HepG2 (cell line): ENCODE measurements around the gene ZMYND8. TPM values are rescaled to one million over a fixed set of nuclear protein-coding genes. Genes with fewer than 3 reads are reported as not detected.

Source experiments
- ATAC-seq: fragments of 200-7000 bp; cut with Tn5 transposase; 3 replicates; pipeline ENCODE4 v1.9.1; 2020; ENCODE audit warnings: mild to moderate bottlenecking, moderate library complexity
- BruUV-seq: library from RNA; stranded (reverse); fragments of 400-500 nt; replicated peaks from 2 replicates; lab custom pipeline; 2021; lab: Mats Ljungman, UMichigan
- CTCF ChIA-PET: fragments of 300-600 bp; formaldehyde crosslinking; extraction: SDS; loops from one replicate; lab custom pipeline; 2021; ENCODE audit warnings: low total read pairs, inconsistent platforms, low intra/inter-chr PET ratio; lab: Yijun Ruan, JAX
- POLR2A ChIA-PET: fragments of 350-600 bp; sonication (Branson Sonifier 250); formaldehyde crosslinking; loops from one replicate; lab custom pipeline; 2020; ENCODE audit warnings: antibody characterized with exemption, inconsistent platforms; lab: Yijun Ruan, JAX
- DNase-seq: peaks from one replicate; pipeline ENCODE4 v3.0.0-alpha.2; 2015; ENCODE audit warnings: low spot score
- FAIRE-seq: peaks from 3 replicates; lab custom pipeline; 2011; peaks lifted over from hg19 to GRCh38; lab: Jason Lieb, UNC
- H2AFZ ChIP-seq: one replicate; pipeline ENCODE4 v1.6.1; 2011; ENCODE audit warnings: low read length, inconsistent platforms
- H3K27ac ChIP-seq: fragments of 300-600 bp; 3 replicates; pipeline ENCODE4 v1.8.0; 2011; ENCODE audit warnings: mixed run types, mild to moderate bottlenecking, mixed read lengths, low read length, inconsistent platforms; ENCODE audit not compliant: insufficient read depth; ENCODE audit errors: extremely low read length
- H3K27me3 ChIP-seq, 2 experiments: fragments of 200-600 bp in 1 of 2; 2 replicates in 1 of 2; 3 replicates in 1 of 2; pipeline versions ENCODE4 v1.6.0 to v1.8.0; 2011; ENCODE audit warnings: low read length in 2 of 2, mild to moderate bottlenecking in 2 of 2, moderate library complexity in 2 of 2, inconsistent platforms in 1 of 2; ENCODE audit not compliant: insufficient read depth in 2 of 2, control insufficient read depth in 1 of 2
- H3K36me3 ChIP-seq, 2 experiments: fragments of 200-600 bp in 1 of 2; replicated peaks in 1 of 2; 2 replicates in 1 of 2; 3 replicates in 1 of 2; pipeline versions ENCODE4 v1.5.1 to v1.8.0; 2011; ENCODE audit warnings: low read length in 2 of 2, inconsistent platforms in 1 of 2; ENCODE audit not compliant: insufficient read depth in 2 of 2, control insufficient read depth in 1 of 2
- H3K4me1 ChIP-seq: 2 replicates; pipeline ENCODE4 v1.5.1; 2012; ENCODE audit warnings: low read length, inconsistent platforms; ENCODE audit not compliant: insufficient read depth
- H3K4me2 ChIP-seq: 2 replicates; pipeline ENCODE4 v1.6.0; 2011; ENCODE audit warnings: low read depth, low read length, inconsistent platforms
- H3K4me3 ChIP-seq, 3 experiments: fragments of 200-600 bp in 1 of 3; sonication (generic), shearing (Covaris generic) in 1 of 3; replicated peaks in 1 of 3; 2 replicates each; pipeline ENCODE4 v1.5.1; 2011 to 2016; ENCODE audit warnings: low read length in 3 of 3, inconsistent platforms in 2 of 3, low read depth in 2 of 3, mild to moderate bottlenecking in 2 of 3, control low read depth in 1 of 3, mixed read lengths in 1 of 3; ENCODE audit not compliant: insufficient read depth in 1 of 3
- H3K79me2 ChIP-seq: one replicate; pipeline ENCODE4 v1.6.1; 2011; ENCODE audit warnings: low read length, inconsistent platforms; ENCODE audit not compliant: insufficient read depth
- H3K9ac ChIP-seq: 2 replicates; pipeline ENCODE4 v1.6.0; 2011; ENCODE audit warnings: mild to moderate bottlenecking, low read depth, low read length, inconsistent platforms; ENCODE audit not compliant: insufficient read depth
- H3K9me3 ChIP-seq: 2 replicates; pipeline ENCODE4 v1.5.1; 2012; ENCODE audit warnings: mild to moderate bottlenecking, low read length
- H4K20me1 ChIP-seq: 2 replicates; pipeline ENCODE4 v1.6.0; 2011; ENCODE audit warnings: inconsistent platforms, mild to moderate bottlenecking, low read length, moderate library complexity; ENCODE audit not compliant: insufficient read depth
- CBFB ChIP-seq: sonication (generic); formaldehyde crosslinking; IDR thresholded peaks from 2 replicates; pipeline ENCODE4 v1.4.0; 2020; ENCODE audit warnings: missing genetic modification reagents
- KLF16 ChIP-seq, 2 experiments: sonication (generic) in 1 of 2; formaldehyde crosslinking in 1 of 2; IDR thresholded peaks; 2 replicates each; pipeline versions ENCODE4 v1.6.1 to v1.8.0; 2016 to 2023; ENCODE audit warnings: missing genetic modification reagents in 2 of 2, missing compliant biosample characterization in 1 of 2
- MEF2D ChIP-seq: sonication (generic); formaldehyde crosslinking; IDR thresholded peaks from 2 replicates; pipeline ENCODE4 v1.5.1; 2020; ENCODE audit warnings: mild to moderate bottlenecking, missing genetic modification reagents
- TCF12 ChIP-seq, 2 experiments: fragments of 450-650 bp in 1 of 2; sonication (generic) in 1 of 2; formaldehyde crosslinking in 1 of 2; IDR thresholded peaks; 2 replicates each; pipeline versions ENCODE4 v1.6.1 to v1.8.0; 2017 to 2022; ENCODE audit warnings: antibody characterized with exemption in 1 of 2, mild to moderate bottlenecking in 1 of 2, missing genetic modification reagents in 1 of 2, moderate library complexity in 1 of 2
- ZNF431 ChIP-seq: sonication (generic); formaldehyde crosslinking; IDR thresholded peaks from 2 replicates; pipeline ENCODE4 v1.9.0; 2022; ENCODE audit warnings: missing genetic modification reagents, low read depth, mild to moderate bottlenecking, borderline replicate concordance
- ZNF510 ChIP-seq: sonication (generic); formaldehyde crosslinking; IDR thresholded peaks from 2 replicates; pipeline ENCODE4 v1.4.0; 2020; ENCODE audit warnings: low read depth, mild to moderate bottlenecking, missing genetic modification reagents
- WGBS: methylation state at CpG from one replicate; pipeline ENCODE4 v1.1.6; 2017; ENCODE audit warnings: low lambda C conversion rate; 5-methylcytosine and 5-hydroxymethylcytosine counted together
- in situ Hi-C: cut with HindIII; loops from 2 replicates; pipeline ENCODE4 v1.10.0; 2017; ENCODE audit warnings: low pct_unique_long_range_greater_than_20kb; ENCODE audit not compliant: extremely low pct_ligation_motif_present
- intact Hi-C: fragments of 100-400 bp; cut with micrococcal nuclease; formaldehyde crosslinking; loops from one replicate; pipeline ENCODE4 v1.10.0; 2022; ENCODE audit not compliant: unreplicated experiment
- polyA plus RNA-seq, 8 experiments: library from polyadenylated mRNA; depleted of rRNA in 3 of 8; stranded (reverse) in 7 of 8; unstranded in 1 of 8; fragments of >200 nt; fragmentation: Illumina TruSeq in 4 of 8; extraction: Trizol in 4 of 8; gene quantifications; 2 replicates each; pipeline versions ENCODE4 v1.2.1 to v1.2.3, GENCODE V29; 2011 to 2016; ENCODE audit warnings: low read depth in 4 of 8, missing spikeins in 1 of 8, mixed read lengths in 1 of 8; ENCODE audit not compliant: insufficient read depth in 1 of 8
- total RNA-seq, 5 experiments: library from RNA; depleted of rRNA; stranded (reverse); fragments of >200 nt; fragmentation: Illumina TruSeq; extraction: Trizol; gene quantifications; 2 replicates each; pipeline ENCODE4 v1.2.3, GENCODE V29; 2016; ENCODE audit warnings: low read depth in 1 of 5
- TF ChIP-seq, protein P1 (sequence below): sonication (generic); formaldehyde crosslinking; IDR thresholded peaks from 2 replicates; pipeline ENCODE4 v1.4.0; 2020; ENCODE audit warnings: missing genetic modification reagents, mild to moderate bottlenecking, borderline replicate concordance
- TF ChIP-seq, protein P2 (sequence below): sonication (generic); formaldehyde crosslinking; IDR thresholded peaks from 2 replicates; pipeline ENCODE4 v1.9.0; 2022; ENCODE audit warnings: missing genetic modification reagents, mild to moderate bottlenecking, borderline replicate concordance
- TF ChIP-seq, protein P3 (sequence below): sonication (generic); formaldehyde crosslinking; IDR thresholded peaks from 2 replicates; pipeline ENCODE4 v1.5.1; 2020; ENCODE audit warnings: mild to moderate bottlenecking, missing genetic modification reagents, moderate library complexity
- TF ChIP-seq, protein P4 (sequence below): sonication (generic); formaldehyde crosslinking; IDR thresholded peaks from 2 replicates; pipeline ENCODE4 v1.5.1; 2020; ENCODE audit warnings: missing genetic modification reagents, mild to moderate bottlenecking, borderline replicate concordance
- TF ChIP-seq, protein P5 (sequence below): sonication (generic); formaldehyde crosslinking; IDR thresholded peaks from 2 replicates; pipeline ENCODE4; 2020; ENCODE audit warnings: missing genetic modification reagents, mild to moderate bottlenecking, borderline replicate concordance

The ZMYND8 gene
- total and polyA plus RNA-seq, 2 of the 13 experiments (the other 11 are each of a cell fraction or from before 2014, with no cell fraction given): 53.9 to 84.7 TPM

DNA sequence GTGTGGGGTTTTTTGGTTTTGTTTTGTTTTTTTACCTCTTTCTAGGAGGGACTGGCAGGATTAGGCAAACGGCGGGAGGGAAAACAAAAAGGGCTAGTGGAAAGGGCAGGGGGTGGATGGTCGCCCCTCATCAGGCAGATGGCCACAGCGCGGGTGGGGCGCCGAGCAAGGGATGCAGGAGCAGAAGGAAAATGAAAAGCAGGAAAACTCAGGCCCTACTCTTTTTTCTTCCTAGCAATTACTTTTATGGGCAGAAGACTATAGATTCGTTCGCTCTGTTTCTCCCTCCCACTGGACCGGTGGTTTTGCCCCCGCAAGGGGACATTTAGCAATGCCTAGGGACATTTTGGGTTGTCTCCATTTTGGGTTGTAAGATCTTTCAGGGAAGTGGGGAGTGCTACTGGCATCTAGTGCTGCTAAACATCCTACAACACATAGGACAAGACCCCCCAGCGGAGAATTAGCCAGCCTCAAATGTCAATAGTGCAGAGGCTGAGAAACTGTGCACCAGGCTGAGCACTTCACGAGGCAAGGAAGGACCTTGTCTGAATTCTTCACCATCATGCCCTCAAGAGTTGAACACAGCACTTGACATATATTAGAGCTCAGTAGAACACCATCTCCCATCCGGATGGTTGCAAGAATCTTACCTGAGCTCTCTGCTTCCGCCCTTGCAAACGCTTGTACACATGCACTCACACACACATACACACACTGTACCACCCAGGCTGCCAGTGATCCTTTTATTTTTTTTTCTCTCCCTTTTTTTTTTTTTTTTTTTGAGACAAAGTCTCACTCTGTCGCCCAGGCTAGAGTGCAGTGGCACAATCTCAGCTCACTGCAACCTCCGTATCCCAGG is 4.8 kb upstream of the ZMYND8 start:
- Histone ChIP-seq H3K9ac (peak overlapping the region; percentile 99), H3K27me3 (no peaks in the 10 kb centered on the region; a peak in 1 of 5 replicates), H3K79me2 (peaks cover 16% of the 10 kb centered on the region), H3K9me3 (no peaks in the 10 kb centered on the region), H2AFZ (no peak overlapping the region), H4K20me1 (no peaks in the 10 kb centered on the region), H3K4me2 (peak overlapping the region; percentile 91), H3K36me3 (no peaks in the 10 kb centered on the region), H3K27ac (peak overlapping the region; percentile 99), H3K4me3 (peak overlapping the region; percentile 62 to 81 (median 69)), H3K4me1 (peaks cover 58% of the 10 kb centered on the region)
- intact Hi-C loops (loop anchor here (2.0 kb wide), 1 partner anchor 16 kb away; no protein-coding TSS in a partner anchor), in situ Hi-C loops (no loop called here)
- ChIA-PET POLR2A (interaction anchor here (0.5 to 13.6 kb wide), 18 partner anchors 9 to 729 kb away, joined by 3 to 624 read pairs (median 14); partner anchors contain the start of gene NCOA3), CTCF (interaction anchor here (2.9 kb wide), 1 partner anchor 23 kb away, joined by 12 read pairs; no protein-coding TSS in a partner anchor)
- ATAC-seq (no peak), FAIRE-seq (no peak), DNase-seq (no peak)
- no TSS peak for BruUV-seq
- 52% methylated on average over 18 of the region's 18 CpGs for WGBS
- TF ChIP-seq, protein P1, sequence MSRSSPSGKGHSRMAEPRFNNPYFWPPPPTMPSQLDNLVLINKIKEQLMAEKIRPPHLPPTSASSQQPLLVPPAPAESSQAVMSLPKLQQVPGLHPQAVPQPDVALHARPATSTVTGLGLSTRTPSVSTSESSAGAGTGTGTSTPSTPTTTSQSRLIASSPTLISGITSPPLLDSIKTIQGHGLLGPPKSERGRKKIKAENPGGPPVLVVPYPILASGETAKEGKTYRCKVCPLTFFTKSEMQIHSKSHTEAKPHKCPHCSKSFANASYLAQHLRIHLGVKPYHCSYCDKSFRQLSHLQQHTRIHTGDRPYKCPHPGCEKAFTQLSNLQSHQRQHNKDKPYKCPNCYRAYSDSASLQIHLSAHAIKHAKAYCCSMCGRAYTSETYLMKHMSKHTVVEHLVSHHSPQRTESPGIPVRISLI: 0 out of 2 replicates have a peak, but pooled peaks have one; percentile 19
- TF ChIP-seq, protein P2, sequence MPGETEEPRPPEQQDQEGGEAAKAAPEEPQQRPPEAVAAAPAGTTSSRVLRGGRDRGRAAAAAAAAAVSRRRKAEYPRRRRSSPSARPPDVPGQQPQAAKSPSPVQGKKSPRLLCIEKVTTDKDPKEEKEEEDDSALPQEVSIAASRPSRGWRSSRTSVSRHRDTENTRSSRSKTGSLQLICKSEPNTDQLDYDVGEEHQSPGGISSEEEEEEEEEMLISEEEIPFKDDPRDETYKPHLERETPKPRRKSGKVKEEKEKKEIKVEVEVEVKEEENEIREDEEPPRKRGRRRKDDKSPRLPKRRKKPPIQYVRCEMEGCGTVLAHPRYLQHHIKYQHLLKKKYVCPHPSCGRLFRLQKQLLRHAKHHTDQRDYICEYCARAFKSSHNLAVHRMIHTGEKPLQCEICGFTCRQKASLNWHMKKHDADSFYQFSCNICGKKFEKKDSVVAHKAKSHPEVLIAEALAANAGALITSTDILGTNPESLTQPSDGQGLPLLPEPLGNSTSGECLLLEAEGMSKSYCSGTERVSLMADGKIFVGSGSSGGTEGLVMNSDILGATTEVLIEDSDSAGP (CRISPR knock-in tag): peak; percentile 16; the same call in 1 of the 2 replicates
- TF ChIP-seq, protein P3, sequence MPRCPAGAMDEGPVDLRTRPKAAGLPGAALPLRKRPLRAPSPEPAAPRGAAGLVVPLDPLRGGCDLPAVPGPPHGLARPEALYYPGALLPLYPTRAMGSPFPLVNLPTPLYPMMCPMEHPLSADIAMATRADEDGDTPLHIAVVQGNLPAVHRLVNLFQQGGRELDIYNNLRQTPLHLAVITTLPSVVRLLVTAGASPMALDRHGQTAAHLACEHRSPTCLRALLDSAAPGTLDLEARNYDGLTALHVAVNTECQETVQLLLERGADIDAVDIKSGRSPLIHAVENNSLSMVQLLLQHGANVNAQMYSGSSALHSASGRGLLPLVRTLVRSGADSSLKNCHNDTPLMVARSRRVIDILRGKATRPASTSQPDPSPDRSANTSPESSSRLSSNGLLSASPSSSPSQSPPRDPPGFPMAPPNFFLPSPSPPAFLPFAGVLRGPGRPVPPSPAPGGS (CRISPR knock-in tag): 0 out of 2 replicates have a peak, but pooled peaks have one; percentile 49
- 0 out of 2 replicates have a peak, but pooled peaks have one; percentile 11 for TF ChIP-seq CBFB
- TF ChIP-seq ZNF431: peak; percentile 72; the same call in 1 of the 2 replicates
- no peak for TF ChIP-seq TCF12 (IDR thresholded peaks at IDR 0.05)
- TF ChIP-seq TCF12 (CRISPR knock-in tag; IDR thresholded peaks at IDR 0.05): 0 out of 2 replicates have a peak, but pooled peaks have one; percentile 6
- TF ChIP-seq, protein P4, sequence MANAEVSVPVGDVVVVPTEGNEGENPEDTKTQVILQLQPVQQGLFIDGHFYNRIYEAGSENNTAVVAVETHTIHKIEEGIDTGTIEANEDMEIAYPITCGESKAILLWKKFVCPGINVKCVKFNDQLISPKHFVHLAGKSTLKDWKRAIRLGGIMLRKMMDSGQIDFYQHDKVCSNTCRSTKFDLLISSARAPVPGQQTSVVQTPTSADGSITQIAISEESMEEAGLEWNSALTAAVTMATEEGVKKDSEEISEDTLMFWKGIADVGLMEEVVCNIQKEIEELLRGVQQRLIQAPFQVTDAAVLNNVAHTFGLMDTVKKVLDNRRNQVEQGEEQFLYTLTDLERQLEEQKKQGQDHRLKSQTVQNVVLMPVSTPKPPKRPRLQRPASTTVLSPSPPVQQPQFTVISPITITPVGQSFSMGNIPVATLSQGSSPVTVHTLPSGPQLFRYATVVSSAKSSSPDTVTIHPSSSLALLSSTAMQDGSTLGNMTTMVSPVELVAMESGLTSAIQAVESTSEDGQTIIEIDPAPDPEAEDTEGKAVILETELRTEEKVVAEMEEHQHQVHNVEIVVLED (CRISPR knock-in tag): peak; percentile 33; the same call in 1 of the 2 replicates
- TF ChIP-seq, protein P5, sequence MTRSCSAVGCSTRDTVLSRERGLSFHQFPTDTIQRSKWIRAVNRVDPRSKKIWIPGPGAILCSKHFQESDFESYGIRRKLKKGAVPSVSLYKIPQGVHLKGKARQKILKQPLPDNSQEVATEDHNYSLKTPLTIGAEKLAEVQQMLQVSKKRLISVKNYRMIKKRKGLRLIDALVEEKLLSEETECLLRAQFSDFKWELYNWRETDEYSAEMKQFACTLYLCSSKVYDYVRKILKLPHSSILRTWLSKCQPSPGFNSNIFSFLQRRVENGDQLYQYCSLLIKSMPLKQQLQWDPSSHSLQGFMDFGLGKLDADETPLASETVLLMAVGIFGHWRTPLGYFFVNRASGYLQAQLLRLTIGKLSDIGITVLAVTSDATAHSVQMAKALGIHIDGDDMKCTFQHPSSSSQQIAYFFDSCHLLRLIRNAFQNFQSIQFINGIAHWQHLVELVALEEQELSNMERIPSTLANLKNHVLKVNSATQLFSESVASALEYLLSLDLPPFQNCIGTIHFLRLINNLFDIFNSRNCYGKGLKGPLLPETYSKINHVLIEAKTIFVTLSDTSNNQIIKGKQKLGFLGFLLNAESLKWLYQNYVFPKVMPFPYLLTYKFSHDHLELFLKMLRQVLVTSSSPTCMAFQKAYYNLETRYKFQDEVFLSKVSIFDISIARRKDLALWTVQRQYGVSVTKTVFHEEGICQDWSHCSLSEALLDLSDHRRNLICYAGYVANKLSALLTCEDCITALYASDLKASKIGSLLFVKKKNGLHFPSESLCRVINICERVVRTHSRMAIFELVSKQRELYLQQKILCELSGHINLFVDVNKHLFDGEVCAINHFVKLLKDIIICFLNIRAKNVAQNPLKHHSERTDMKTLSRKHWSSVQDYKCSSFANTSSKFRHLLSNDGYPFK (CRISPR knock-in tag): peak; percentile 70; the same call in 1 of the 2 replicates
- TF ChIP-seq KLF16 (CRISPR knock-in tag; IDR thresholded peaks at IDR 0.05): no peak
- no peak for TF ChIP-seq ZNF510 (CRISPR knock-in tag)
- TF ChIP-seq MEF2D (CRISPR knock-in tag): peak; percentile 18; the same call in 1 of the 2 replicates
